GM12878 (cell line): Measurements from ENCODE around the gene SFXN2. TPM values are rescaled to one million over a fixed set of nuclear protein-coding genes. Genes with fewer than 3 reads are reported as not detected.

Experiments used
- CBFB ChIP-seq: IDR thresholded peaks from 2 replicates; pipeline ENCODE4 v1.6.1; 2016; ENCODE audit warnings: antibody characterized with exemption, low read depth
- IKZF1 ChIP-seq: fragments of 450-650 bp; conservative IDR thresholded peaks from 2 replicates; pipeline ENCODE4 v1.6.1; 2017; ENCODE audit warnings: antibody characterized with exemption, mild to moderate bottlenecking
- JUNB ChIP-seq: IDR thresholded peaks from 2 replicates; pipeline ENCODE4 v1.6.1; 2016; ENCODE audit warnings: antibody characterized with exemption, mild to moderate bottlenecking
- NRF1 ChIP-seq: conservative IDR thresholded peaks from 2 replicates; pipeline ENCODE4 v1.6.1; 2011; ENCODE audit warnings: mild to moderate bottlenecking, low read depth, low read length, improper control_type of control experiment
- RAD51 ChIP-seq: fragments of 450-650 bp; IDR thresholded peaks from 2 replicates; pipeline ENCODE4 v1.6.1; 2016; ENCODE audit warnings: moderate library complexity, mild to moderate bottlenecking, inconsistent platforms
- polyA plus RNA-seq, 11 experiments: library from polyadenylated mRNA; depleted of rRNA in 4 of 11; unstranded in 6 of 11; stranded (reverse) in 5 of 11; fragments of >200 nt; fragmentation: Nextera tagmentation in 4 of 11; fragmentation: Illumina TruSeq in 1 of 11; extraction: Ambion mirVana in 4 of 11; extraction: Trizol in 1 of 11; gene quantifications; 1 replicate in 1 of 11; 2 replicates in 10 of 11; pipeline versions ENCODE4 v1.2.1 to v1.2.3, GENCODE V29; 2011 to 2016; ENCODE audit warnings: inconsistent platforms in 2 of 11, missing spikeins in 2 of 11, low read depth in 1 of 11
- total RNA-seq, 4 experiments: library from RNA; depleted of rRNA in 3 of 4; stranded (reverse); fragments of >200 nt in 3 of 4; fragmentation: Illumina TruSeq in 1 of 4; extraction: Trizol in 1 of 4; gene quantifications; 2 replicates each; pipeline versions ENCODE4 v1.2.1 to v1.2.3, GENCODE V29; 2013 to 2021
- TF ChIP-seq, protein P1 (sequence below): IDR thresholded peaks from 2 replicates; pipeline ENCODE4 v1.6.1; 2011; ENCODE audit warnings: borderline replicate concordance, low read depth, mild to moderate bottlenecking, moderate library complexity, mixed read lengths, low read length; ENCODE audit not compliant: insufficient read depth; ENCODE audit errors: extremely low read length
- TF ChIP-seq, protein P2 (sequence below): IDR thresholded peaks from 2 replicates; pipeline ENCODE4 v1.6.1; 2011; ENCODE audit warnings: borderline replicate concordance, low read depth, mild to moderate bottlenecking, moderate library complexity, low read length; ENCODE audit not compliant: insufficient read depth, poor library complexity, severe bottlenecking
- TF ChIP-seq, protein P3 (sequence below): fragments of 450-650 bp; formaldehyde crosslinking; IDR thresholded peaks from 2 replicates; pipeline ENCODE4 v1.4.0; 2022; ENCODE audit warnings: mild to moderate bottlenecking, moderate library complexity

Gene SFXN2
- total and polyA plus RNA-seq, 10 of the 15 experiments (the other 5 are each of a cell fraction or from before 2014, with no cell fraction given): 8.8 to 22.5 (median 18.5) TPM

DNA sequence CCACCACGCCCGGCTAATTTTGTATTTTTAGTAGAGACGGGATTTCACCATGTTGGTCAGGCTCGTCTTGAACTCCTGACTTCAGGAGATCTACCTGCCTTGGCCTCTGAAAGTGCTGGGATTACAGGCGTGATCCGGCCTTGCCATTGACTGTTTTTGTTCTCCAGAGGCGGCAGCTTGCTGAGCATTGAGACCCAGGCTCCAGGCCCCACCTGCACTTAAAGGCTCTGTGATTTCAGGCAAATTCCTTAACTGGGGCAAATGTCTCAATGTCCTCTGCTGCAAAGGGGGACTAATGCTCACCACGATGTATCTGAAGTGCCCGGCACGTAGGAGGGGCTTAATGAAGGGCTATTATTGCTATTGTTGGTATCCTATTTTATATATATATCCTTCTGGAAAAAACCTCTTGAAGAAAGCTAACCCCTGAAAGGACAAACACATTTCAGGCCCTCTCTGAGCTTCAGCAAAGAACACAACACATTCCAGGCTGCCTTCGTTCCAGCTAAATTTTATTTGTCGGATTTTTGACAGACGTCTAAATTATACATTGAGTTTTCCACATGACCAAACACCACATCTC lies 41.1 kb upstream of the SFXN2 start (continued):
- TF ChIP-seq, protein P1, sequence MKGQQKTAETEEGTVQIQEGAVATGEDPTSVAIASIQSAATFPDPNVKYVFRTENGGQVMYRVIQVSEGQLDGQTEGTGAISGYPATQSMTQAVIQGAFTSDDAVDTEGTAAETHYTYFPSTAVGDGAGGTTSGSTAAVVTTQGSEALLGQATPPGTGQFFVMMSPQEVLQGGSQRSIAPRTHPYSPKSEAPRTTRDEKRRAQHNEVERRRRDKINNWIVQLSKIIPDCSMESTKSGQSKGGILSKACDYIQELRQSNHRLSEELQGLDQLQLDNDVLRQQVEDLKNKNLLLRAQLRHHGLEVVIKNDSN: no peak
- TF ChIP-seq IKZF1: no peak
- no peak for TF ChIP-seq JUNB
- TF ChIP-seq CBFB: no peak
- no peak for TF ChIP-seq RAD51
- TF ChIP-seq NRF1: no peak
- TF ChIP-seq, protein P2, sequence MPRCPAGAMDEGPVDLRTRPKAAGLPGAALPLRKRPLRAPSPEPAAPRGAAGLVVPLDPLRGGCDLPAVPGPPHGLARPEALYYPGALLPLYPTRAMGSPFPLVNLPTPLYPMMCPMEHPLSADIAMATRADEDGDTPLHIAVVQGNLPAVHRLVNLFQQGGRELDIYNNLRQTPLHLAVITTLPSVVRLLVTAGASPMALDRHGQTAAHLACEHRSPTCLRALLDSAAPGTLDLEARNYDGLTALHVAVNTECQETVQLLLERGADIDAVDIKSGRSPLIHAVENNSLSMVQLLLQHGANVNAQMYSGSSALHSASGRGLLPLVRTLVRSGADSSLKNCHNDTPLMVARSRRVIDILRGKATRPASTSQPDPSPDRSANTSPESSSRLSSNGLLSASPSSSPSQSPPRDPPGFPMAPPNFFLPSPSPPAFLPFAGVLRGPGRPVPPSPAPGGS: no peak
- TF ChIP-seq, protein P3, sequence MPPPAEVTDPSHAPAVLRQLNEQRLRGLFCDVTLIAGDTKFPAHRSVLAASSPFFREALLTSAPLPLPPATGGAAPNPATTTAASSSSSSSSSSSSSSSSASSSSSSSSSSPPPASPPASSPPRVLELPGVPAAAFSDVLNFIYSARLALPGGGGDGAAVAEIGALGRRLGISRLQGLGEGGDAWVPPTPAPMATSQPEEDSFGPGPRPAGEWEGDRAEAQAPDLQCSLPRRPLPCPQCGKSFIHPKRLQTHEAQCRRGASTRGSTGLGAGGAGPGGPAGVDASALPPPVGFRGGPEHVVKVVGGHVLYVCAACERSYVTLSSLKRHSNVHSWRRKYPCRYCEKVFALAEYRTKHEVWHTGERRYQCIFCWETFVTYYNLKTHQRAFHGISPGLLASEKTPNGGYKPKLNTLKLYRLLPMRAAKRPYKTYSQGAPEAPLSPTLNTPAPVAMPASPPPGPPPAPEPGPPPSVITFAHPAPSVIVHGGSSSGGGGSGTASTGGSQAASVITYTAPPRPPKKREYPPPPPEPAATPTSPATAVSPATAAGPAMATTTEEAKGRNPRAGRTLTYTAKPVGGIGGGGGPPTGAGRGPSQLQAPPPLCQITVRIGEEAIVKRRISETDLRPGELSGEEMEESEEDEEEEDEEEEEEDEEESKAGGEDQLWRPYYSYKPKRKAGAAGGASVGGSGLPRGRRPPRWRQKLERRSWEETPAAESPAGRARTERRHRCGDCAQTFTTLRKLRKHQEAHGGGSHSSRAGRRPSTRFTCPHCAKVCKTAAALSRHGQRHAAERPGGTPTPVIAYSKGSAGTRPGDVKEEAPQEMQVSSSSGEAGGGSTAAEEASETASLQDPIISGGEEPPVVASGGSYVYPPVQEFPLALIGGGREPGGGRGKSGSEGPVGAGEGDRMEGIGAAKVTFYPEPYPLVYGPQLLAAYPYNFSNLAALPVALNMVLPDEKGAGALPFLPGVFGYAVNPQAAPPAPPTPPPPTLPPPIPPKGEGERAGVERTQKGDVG (CRISPR knock-in tag): no peak
